Measurements from ENCODE around the gene PRIMPOL. TPM values are rescaled to one million over a fixed set of nuclear protein-coding genes. Genes with fewer than 3 reads are reported as not detected.

Gene PRIMPOL
- total RNA-seq, 4 donors from 2014 or later = 13.4 to 22.8 (median 16.6) TPM

GRCh38 chr4:184660978-184661377 lies 11.4 kb downstream of the PRIMPOL start:
- intact Hi-C loops (cut with DNase I) = loop anchor here (10.0 kb wide), 1 partner anchor 444 kb away; no protein-coding TSS in a partner anchor
- Histone ChIP-seq H3K36me3 (peaks cover 2 to 55% (median 23%) of the 10 kb centered on the region in 4 donors), H3K27me3 (no peaks in the 10 kb centered on the region), H3K4me3 (no peak overlapping the region), H3K4me1 (no peaks in the 10 kb centered on the region), H3K27ac (replicated peaks in 1 of 4) (no peak overlapping the region), H3K9me3 (no peaks in the 10 kb centered on the region)
- DNase-seq (ENCODE audit: extremely low spot score) = no peak
- TF ChIP-seq EP300 (IDR thresholded peaks at IDR 0.05) (no peak), POLR2AphosphoS5 (IDR thresholded peaks at IDR 0.05) (no peak), POLR2A (IDR thresholded peaks at IDR 0.05; ENCODE audit: low read depth) (no peak), CTCF (IDR thresholded peaks at IDR 0.05) (no peak)

GRCh38 chr4:184662236-184662635 lies 12.7 kb downstream of the PRIMPOL start:
- 63% methylated on average over 1 of the region's 1 CpG for WGBS
- no peak for DNase-seq (ENCODE audit: extremely low spot score)
- Histone ChIP-seq H3K36me3 (peaks cover 11 to 59% (median 33%) of the 10 kb centered on the region in 4 donors), H3K4me1 (no peaks in the 10 kb centered on the region), H3K27me3 (no peaks in the 10 kb centered on the region), H3K4me3 (no peak overlapping the region), H3K9me3 (no peaks in the 10 kb centered on the region), H3K27ac (replicated peaks in 1 of 4) (no peak overlapping the region)
- intact Hi-C loops (cut with DNase I) = loop anchor here (10.0 kb wide), 1 partner anchor 443 kb away; no protein-coding TSS in a partner anchor
- no peak for TF ChIP-seq EP300 (IDR thresholded peaks at IDR 0.05)
- TF ChIP-seq POLR2A (IDR thresholded peaks at IDR 0.05; ENCODE audit: low read depth) = no peak
- no peak for TF ChIP-seq CTCF (IDR thresholded peaks at IDR 0.05)
- TF ChIP-seq POLR2AphosphoS5 (IDR thresholded peaks at IDR 0.05) = no peak

GRCh38 chr4:184664445-184665210 lies 15.1 kb downstream of the PRIMPOL start:
- H3K36me3 ChIP-seq = peaks cover 24 to 79% (median 51%) of the 10 kb centered on the region in 4 donors
- peaks cover 0 to 4% (median 0%) of the 10 kb centered on the region in 4 donors for H3K4me1 ChIP-seq
- 66% methylated on average over 6 of the region's 6 CpGs for WGBS
- no peaks in the 10 kb centered on the region for H3K9me3 ChIP-seq
- H3K27ac ChIP-seq (replicated peaks in 1 of 4) = no peak overlapping the region
- intact Hi-C loops (cut with DNase I) = loop anchor here (10.0 kb wide), 1 partner anchor 440 kb away; no protein-coding TSS in a partner anchor
- no peak for DNase-seq (ENCODE audit: extremely low spot score)
- no peaks in the 10 kb centered on the region for H3K27me3 ChIP-seq
- no peak for TF ChIP-seq EP300 (IDR thresholded peaks at IDR 0.05)
- TF ChIP-seq CTCF (IDR thresholded peaks at IDR 0.05) = no peak
- TF ChIP-seq POLR2AphosphoS5 (IDR thresholded peaks at IDR 0.05) = no peak
- no peak for TF ChIP-seq POLR2A (IDR thresholded peaks at IDR 0.05; ENCODE audit: low read depth)
- no peak overlapping the region for H3K4me3 ChIP-seq

- H3K27ac ChIP-seq (replicated peaks in 1 of 4) = no peak overlapping the region
- TF ChIP-seq POLR2AphosphoS5 (IDR thresholded peaks at IDR 0.05) = no peak
- no peak for TF ChIP-seq CTCF (IDR thresholded peaks at IDR 0.05)
- TF ChIP-seq EP300 (IDR thresholded peaks at IDR 0.05) = no peak
- TF ChIP-seq POLR2A (IDR thresholded peaks at IDR 0.05; ENCODE audit: low read depth) = no peak
- 76% methylated on average over 6 of the region's 6 CpGs for WGBS
- no peaks in the 10 kb centered on the region for H3K9me3 ChIP-seq
- H3K4me3 ChIP-seq = no peak overlapping the region
- intact Hi-C loops (cut with DNase I) = loop anchor here (10.0 kb wide), 1 partner anchor 438 kb away; no protein-coding TSS in a partner anchor
- H3K36me3 ChIP-seq = peaks cover 24 to 81% (median 48%) of the 10 kb centered on the region in 4 donors
- DNase-seq (ENCODE audit: extremely low spot score) = no peak
- H3K27me3 ChIP-seq = no peaks in the 10 kb centered on the region
- peaks cover 0 to 4% (median 0%) of the 10 kb centered on the region in 4 donors for H3K4me1 ChIP-seq
These were observed 17.1 kb downstream of the PRIMPOL start for GRCh38 chr4:184666670-184667069.

All from esophagus muscularis mucosa (tissue), 4 donors.